GM19455 (cell line): Measurements from ENCODE around the gene RAP1GDS1.
"Not testable (repeated sequence)": the region's sequence is repeated elsewhere in the genome, so short reads cannot be mapped to it uniquely, and the experiment has no call there.

Source experiments
- ATAC-seq: cut with Tn5 transposase; IDR thresholded peaks from one replicate; pipeline ENCODE4 v1.9.1; 2021; ENCODE audit not compliant: unreplicated experiment

RAP1GDS1 gene

GRCh38 chr4:98285676-98286075, 24.5 kb downstream of the RAP1GDS1 start:
- no peak for ATAC-seq

DNA sequence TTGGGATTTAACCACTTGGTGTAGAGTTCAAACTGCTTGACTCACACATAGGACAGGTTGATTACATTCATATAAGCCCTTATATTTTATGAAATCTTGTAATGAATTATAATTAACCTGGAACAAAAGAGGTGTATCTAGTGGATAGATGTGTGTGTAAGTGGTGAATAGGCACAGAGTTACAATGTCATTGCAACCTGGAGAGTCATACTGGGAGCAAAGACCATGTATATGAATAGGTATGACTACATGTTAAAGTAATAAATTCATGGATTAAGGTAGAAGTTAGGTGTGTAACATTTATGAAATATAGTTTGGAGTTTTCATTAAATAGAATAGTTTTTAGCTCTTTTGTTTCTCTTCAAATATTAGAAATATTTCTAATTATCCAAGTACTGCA, 26.1 kb downstream of the RAP1GDS1 start:
- no peak for ATAC-seq

- ATAC-seq, result not testable (repeated sequence)
Measured at GRCh38 chr4:98288671-98289070, 27.5 kb downstream of the RAP1GDS1 start.

GRCh38 chr4:98289375-98289774, 28.2 kb downstream of the RAP1GDS1 start:
- peak; percentile 59 for ATAC-seq

GRCh38 chr4:98290511-98290910, 29.3 kb downstream of the RAP1GDS1 start:
- no peak for ATAC-seq

DNA sequence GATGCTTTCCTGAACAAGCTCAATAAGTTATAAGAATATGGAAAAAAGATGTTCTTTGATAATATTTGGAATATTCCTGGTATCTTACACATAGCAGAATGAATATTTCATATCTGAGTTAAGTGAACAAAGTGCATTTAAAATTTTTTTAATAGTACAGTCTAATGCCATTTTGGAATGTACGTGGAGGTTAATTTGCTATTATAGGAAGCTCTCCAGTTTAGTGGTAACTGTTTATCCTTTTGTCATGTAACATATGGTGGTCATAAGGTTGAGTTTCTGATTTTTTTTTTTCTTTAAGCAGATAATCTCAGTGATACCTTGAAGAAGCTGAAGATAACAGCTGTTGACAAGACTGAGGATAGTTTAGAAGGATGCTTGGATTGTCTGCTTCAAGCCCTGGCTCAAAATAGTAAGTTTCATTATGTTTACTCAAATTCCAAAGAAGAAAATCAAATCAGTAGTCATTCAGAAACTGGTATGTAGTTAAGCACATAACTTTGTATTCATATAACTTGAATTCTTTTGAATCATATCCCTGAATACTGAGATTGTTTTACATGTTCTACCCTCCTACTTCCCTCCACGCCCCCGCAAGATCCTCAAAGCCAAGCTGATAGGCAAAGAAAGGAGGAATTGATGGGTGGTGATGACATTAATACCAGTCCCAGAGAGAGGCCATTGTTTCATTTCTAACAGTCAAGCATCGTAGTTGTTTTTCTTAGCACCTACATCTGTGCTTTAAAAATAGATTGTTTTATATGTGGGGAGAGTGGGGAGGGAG, 32.1 kb downstream of the RAP1GDS1 start:
- ATAC-seq, result no peak

DNA sequence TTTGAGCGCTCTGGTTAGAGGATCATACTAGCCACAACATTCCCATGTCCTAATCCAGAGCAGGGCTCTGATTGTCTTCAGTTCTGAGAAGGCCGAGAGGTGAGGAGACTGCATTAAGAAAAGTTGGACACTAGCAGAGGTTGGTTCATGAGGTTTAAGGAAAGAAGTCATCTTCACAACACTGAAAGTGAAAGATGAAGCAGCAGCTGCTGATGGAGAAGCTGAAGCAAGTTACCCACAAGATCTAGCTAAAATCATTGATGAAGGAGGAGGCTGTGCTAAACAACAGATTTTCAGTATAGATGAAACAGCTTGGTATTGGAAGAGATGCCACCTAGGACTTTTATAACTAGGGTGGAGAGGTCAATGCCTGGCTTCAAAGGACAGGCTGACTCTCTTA, 36.8 kb downstream of the RAP1GDS1 start:
- no peak for ATAC-seq

GRCh38 chr4:98300706-98301105, 39.5 kb downstream of the RAP1GDS1 start:
- no peak for ATAC-seq

- ATAC-seq, result no peak
Measured at GRCh38 chr4:98305576-98305975, 44.4 kb downstream of the RAP1GDS1 start.

GRCh38 chr4:98310867-98311266, 49.7 kb downstream of the RAP1GDS1 start:
- ATAC-seq, result no peak

GRCh38 chr4:98311656-98312055, 50.5 kb downstream of the RAP1GDS1 start:
- no peak for ATAC-seq

DNA sequence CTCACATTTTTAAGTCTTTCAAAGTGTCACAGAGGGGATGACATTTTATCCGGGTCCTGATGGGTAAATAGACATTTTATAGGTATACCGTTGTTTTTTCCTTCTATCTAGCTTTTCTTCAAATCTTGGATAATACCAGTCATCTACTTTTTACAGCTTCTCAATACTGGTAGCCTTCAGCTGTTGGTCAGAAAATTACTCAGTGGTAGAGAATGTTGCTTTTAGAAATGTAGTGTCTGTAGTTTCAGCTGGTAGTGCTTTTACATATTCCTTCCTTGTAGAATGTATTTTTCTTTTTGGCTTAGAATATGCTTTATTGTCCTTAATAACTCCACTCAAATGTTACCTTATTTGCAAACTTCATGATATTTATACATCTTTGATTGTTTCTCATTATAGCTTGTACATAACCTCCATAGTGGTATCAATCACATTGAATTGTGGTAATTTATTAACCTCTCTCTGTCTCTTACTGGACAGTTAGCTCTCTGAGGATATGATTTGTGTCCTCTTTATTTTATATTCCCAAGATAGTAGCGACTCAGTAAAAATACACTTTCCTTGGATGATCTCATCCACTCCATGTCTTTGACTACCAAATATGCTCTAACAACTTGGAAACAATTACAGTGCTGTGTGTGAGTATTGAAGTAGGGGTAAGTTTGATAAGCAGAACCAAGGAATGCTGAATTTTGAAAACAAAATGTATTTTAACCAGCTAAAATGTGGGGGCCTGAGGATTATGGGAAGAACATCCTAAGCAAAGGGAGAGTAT, 53.8 kb downstream of the RAP1GDS1 start:
- ATAC-seq, result no peak

GRCh38 chr4:98318521-98318920, 57.3 kb downstream of the RAP1GDS1 start:
- no peak for ATAC-seq

- ATAC-seq, result no peak
Measured at GRCh38 chr4:98319021-98319420, 57.8 kb downstream of the RAP1GDS1 start.

- no peak for ATAC-seq
Measured at GRCh38 chr4:98326168-98326567, 65.0 kb downstream of the RAP1GDS1 start.

DNA sequence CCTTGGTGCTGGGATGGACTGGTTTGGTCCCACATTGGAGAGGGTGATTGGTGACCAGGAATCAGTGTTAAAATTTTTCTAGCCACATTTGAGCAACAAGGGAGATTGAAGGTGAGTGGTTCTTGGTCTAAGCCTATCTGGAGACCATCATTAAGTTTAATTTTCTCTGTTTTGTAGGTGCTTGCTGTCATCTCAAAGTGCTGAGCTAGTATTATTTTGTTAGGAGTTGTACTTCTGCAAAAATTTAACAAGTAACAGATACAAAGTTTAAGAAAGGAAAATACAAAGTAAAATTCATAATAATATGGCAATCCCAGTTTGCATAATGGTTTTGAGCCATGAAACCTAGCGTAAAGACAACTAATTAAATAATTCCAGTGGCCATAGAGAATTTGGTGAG, 66.5 kb downstream of the RAP1GDS1 start:
- ATAC-seq, result no peak

DNA sequence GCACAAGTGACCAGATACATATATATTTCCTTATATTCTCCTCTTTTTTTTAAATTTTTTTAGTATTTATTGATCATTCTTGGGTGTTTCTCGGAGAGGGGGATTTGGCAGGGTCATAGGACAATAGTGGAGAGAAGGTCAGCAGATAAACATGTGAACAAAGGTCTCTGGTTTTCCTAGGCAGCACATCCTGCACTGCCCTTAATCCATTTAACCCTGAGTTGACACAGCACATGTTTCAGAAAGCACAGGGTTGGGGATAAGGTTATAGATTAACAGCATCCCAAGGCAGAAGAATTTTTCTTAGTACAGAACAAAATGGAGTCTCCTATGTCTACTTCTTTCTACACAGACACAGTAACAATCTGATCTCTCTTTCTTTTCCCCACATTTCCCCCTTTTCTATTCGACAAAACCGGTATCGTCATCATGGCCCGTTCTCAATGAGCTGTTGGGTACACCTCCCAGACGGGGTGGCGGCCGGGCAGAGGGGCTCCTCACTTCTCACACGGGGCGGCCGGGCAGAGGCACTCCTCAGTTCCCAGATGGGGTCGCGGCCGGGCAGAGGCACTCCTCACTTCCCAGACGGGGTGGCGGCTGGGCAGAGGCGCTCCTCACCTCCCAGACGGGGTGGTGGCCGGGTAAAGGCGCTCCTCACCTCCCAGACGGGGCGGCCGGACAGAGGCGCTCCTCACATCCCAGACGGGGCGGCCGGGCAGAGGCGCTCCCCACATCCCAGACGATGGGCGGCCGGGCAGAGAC, 68.9 kb downstream of the RAP1GDS1 start:
- ATAC-seq, result not testable (repeated sequence)

DNA sequence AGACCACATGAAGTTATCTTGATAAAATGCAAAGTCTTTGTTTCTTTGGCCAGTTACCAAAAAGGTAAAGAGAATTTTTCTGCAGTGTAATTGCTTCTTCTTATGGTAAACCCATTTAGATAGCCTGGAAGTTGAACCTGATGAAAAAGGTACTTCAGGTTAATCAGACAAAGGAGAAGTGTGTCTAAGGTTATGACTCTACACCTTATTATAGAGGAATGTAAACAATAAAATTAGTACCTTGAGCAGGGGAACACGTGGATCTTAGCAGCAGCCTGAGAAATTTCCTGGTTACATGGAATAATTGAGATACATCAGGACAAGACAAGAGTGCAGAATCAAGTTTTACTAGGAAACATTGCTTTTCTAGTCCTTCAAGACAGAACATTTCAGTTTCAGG, 70.8 kb downstream of the RAP1GDS1 start:
- ATAC-seq, result no peak

DNA sequence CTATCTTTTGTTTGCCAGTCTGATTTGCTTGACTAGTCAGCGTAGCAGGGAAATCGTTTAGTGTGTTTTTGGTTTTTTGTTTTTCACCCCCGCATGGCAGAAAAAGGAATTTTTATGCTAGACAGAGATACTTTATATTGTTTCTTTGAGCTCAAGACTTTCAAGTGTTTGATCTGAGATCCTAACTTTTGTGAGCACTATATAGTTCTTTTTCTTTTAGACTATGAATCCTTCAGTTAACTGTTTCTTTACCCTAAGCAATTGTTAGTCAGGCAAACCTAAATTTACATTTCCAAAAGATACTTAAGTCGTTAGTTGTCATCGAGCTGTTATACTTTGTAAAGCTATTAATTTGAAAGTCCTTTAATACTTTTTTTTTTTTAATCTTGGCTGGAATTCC, 73.3 kb downstream of the RAP1GDS1 start:
- no peak for ATAC-seq

DNA sequence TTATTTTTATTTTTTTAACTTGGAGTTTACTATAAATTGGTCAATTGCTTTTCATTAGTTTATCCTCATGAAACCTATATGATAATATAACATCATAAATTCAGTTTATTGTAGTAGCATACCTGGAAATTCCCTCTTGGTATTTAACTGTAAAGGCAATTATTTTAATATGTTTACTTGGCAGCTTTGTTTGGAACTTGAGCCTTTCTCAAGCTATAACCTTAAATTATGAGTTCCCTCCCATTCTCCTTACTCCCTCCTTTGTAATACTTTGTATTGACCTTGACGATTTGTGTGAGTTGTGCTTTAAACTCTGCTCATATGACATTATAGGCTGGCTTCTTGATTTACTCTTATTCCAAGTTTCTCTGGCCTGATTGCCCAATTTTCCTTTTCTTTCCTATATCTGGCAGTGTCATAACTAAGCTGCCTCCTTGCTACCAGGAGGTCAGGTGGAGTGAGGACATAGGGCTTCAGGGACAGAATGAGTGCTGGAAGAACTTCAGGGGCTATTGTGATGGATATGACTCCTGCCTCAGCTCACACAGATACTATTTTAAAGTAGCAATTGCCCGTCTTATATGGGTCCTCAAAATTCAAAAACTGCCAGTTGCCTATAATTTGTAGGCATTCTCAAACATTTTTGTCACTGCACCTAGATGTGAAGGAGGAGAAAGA, 77.7 kb downstream of the RAP1GDS1 start:
- no peak for ATAC-seq

- ATAC-seq, result no peak
Measured at GRCh38 chr4:98341309-98341708, 80.1 kb downstream of the RAP1GDS1 start.
